Measurements from ENCODE around the gene MARK1.

- TF ChIP-seq CTCF (IDR thresholded peaks at IDR 0.05; ENCODE audit: borderline replicate concordance, extremely low read depth, low read length, poor library complexity, severe bottlenecking), result no peak
- no peak for TF ChIP-seq EZH2 (IDR thresholded peaks at IDR 0.05; ENCODE audit: borderline replicate concordance, low read depth, low read length, severe bottlenecking)
Measured at GRCh38 chr1:220563564-220563963, 35.6 kb downstream of the MARK1 start.

All from DND-41 (cell line).